ENCODE measurements around the gene TCEA3.

DNA sequence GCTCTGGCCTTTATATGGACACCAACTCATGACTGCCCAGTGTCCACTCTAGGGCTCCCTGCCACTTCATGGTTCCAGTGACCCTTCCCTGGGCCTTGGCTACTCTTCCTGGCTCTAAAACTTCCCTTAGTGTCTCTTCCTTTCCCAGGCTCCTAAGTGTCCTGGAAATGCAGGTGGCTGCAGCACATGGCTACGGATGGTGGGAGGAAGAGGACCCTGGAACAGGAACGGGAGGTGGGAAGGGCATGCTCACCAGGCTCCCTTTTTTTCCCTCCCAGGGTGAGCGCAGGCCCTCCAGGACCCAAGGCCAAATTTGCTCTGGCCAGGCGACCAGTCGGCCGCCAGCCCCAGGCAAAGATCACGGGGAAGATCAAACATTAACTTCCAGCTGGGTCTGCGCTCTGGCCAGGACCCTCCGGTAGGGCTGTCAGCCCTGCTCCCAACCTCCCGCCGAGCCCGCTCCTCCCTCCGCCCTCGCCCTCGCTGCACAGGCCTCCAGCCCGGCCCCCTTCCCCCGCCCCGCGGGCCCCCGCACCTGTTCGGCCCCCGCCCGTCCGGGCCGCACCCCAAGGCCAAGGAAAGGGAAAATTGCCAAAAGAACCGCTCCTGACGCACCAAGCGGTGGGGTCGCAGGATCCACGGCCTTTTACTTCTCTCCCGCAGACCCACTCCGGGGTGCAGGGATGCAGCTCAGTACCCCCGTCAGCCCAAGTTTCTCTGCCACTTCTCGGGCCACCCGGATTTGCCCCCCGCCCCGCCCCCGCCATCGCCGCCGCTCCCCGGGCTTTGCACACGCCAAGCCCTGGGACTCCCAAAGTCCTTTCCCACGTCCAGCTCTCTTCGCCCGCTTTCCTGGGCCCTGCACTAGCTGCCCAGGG is 894 bp downstream of the TCEA3 start:
- TF ChIP-seq POLR2A (IDR thresholded peaks at IDR 0.05; ENCODE audit: low read depth) (no peak), CTCF (IDR thresholded peaks at IDR 0.05) (no peak)

All from esophagus muscularis mucosa (tissue), 3 donors.